Prostate gland (tissue), 2 donors: ENCODE results near the gene SETBP1. TPM values are rescaled to one million over a fixed set of nuclear protein-coding genes. Genes with fewer than 3 reads are reported as not detected.

Source experiments
- DNase-seq: peaks from one replicate; pipeline ENCODE4 v3.0.0-alpha.2; 2019; ENCODE audit warnings: low spot score
- H3K27ac ChIP-seq, 2 donors: fragments of 200-600 bp; sonication (generic); 2 replicates each; pipeline ENCODE4 v1.5.1; 2017 to 2019
- H3K27me3 ChIP-seq: fragments of 200-600 bp; sonication (generic); replicated peaks from 2 replicates; pipeline ENCODE4 v1.5.1; 2019; ENCODE audit not compliant: insufficient read depth
- H3K36me3 ChIP-seq, 2 donors: fragments of 200-600 bp; sonication (generic); 1 replicate in 1 of 2; 2 replicates in 1 of 2; pipeline versions ENCODE4 v1.5.1 to v1.8.1; 2017 to 2019
- H3K4me1 ChIP-seq: fragments of 200-600 bp; sonication (generic); replicated peaks from 2 replicates; pipeline ENCODE4 v1.5.1; 2019
- H3K4me3 ChIP-seq, 2 donors: fragments of 200-600 bp; sonication (generic); 2 replicates each; pipeline ENCODE4 v1.5.1; 2017 to 2019
- H3K9me3 ChIP-seq: fragments of 200-600 bp; sonication (generic); 2 replicates; pipeline ENCODE4 v1.5.1; 2017
- CTCF ChIP-seq, 4 experiments: fragments of 200-600 bp in 2 of 4; fragments of 450-650 bp in 2 of 4; sonication (generic) in 2 of 4; IDR thresholded peaks; 1 replicate in 3 of 4; 2 replicates in 1 of 4; pipeline ENCODE4 v1.5.1; 2016 to 2019; ENCODE audit warnings: antibody characterized with exemption in 4 of 4, mild to moderate bottlenecking in 2 of 4, moderate library complexity in 2 of 4
- POLR2A ChIP-seq: fragments of 450-650 bp; IDR thresholded peaks from one replicate; pipeline ENCODE4 v1.6.1; 2016; ENCODE audit warnings: antibody characterized with exemption, mild to moderate bottlenecking
- POLR2AphosphoS5 ChIP-seq: sonication (generic); formaldehyde crosslinking; IDR thresholded peaks from one replicate; pipeline ENCODE4 v1.6.1; 2017; ENCODE audit warnings: antibody characterized with exemption
- WGBS: methylation state at CpG from one replicate; pipeline ENCODE4 v1.1.5; 2018; 5-methylcytosine and 5-hydroxymethylcytosine counted together
- intact Hi-C: fragments of 100-400 bp; cut with DNase I; formaldehyde crosslinking; loops from one replicate; pipeline ENCODE4 v1.14.2; 2022
- total RNA-seq, 2 donors: library from RNA; depleted of rRNA; stranded (reverse); fragments of >200 nt; gene quantifications; one replicate each; pipeline ENCODE4 v1.1.0, GENCODE V29; 2016

The SETBP1 gene
- total RNA-seq, 2 donors from 2014 or later = 28.4 to 45.1 TPM

- Histone ChIP-seq H3K9me3 (no peaks in the 10 kb centered on the region), H3K27ac (no peak overlapping the region), H3K27me3 (no peaks in the 10 kb centered on the region), H3K4me3 (no peak overlapping the region), H3K4me1 (peaks cover 2% of the 10 kb centered on the region), H3K36me3 (no peaks in the 10 kb centered on the region)
- 82% methylated on average over 6 of the region's 6 CpGs for WGBS
- TF ChIP-seq CTCF (IDR thresholded peaks at IDR 0.05) = no peak
- no peak for DNase-seq
- intact Hi-C loops = no loop called here
Observed at GRCh38 chr18:44819944-44820510, 139.3 kb downstream of the SETBP1 start.

GRCh38 chr18:44821924-44822323, 141.2 kb downstream of the SETBP1 start:
- intact Hi-C loops = no loop called here
- DNase-seq = no peak
- H3K9me3 ChIP-seq = no peaks in the 10 kb centered on the region
- H3K4me1 ChIP-seq = peaks cover 2% of the 10 kb centered on the region
- H3K27me3 ChIP-seq = no peaks in the 10 kb centered on the region
- no peaks in the 10 kb centered on the region for H3K36me3 ChIP-seq
- WGBS = 55% methylated on average over 1 of the region's 1 CpG
- H3K4me3 ChIP-seq = no peak overlapping the region
- no peak for TF ChIP-seq POLR2A
- no peak for TF ChIP-seq CTCF (IDR thresholded peaks at IDR 0.05)
- no peak for TF ChIP-seq POLR2AphosphoS5
- no peak overlapping the region for H3K27ac ChIP-seq

- TF ChIP-seq CTCF (IDR thresholded peaks at IDR 0.05) = no peak
- no peak for TF ChIP-seq POLR2AphosphoS5
- TF ChIP-seq POLR2A = no peak
- no peak overlapping the region for H3K4me3 ChIP-seq
- no peaks in the 10 kb centered on the region for H3K9me3 ChIP-seq
- no peak for DNase-seq
- H3K4me1 ChIP-seq = peaks cover 2% of the 10 kb centered on the region
- WGBS = 55% methylated on average over 3 of the region's 3 CpGs
- intact Hi-C loops = no loop called here
- H3K36me3 ChIP-seq = no peaks in the 10 kb centered on the region
- no peaks in the 10 kb centered on the region for H3K27me3 ChIP-seq
- no peak overlapping the region for H3K27ac ChIP-seq
Observed at GRCh38 chr18:44823286-44823685, 142.6 kb downstream of the SETBP1 start.

GRCh38 chr18:44823782-44824181, 143.1 kb downstream of the SETBP1 start:
- intact Hi-C loops = no loop called here
- Histone ChIP-seq H3K9me3 (no peaks in the 10 kb centered on the region), H3K4me3 (no peak overlapping the region), H3K4me1 (peaks cover 2% of the 10 kb centered on the region), H3K36me3 (no peaks in the 10 kb centered on the region), H3K27ac (no peak overlapping the region), H3K27me3 (no peaks in the 10 kb centered on the region)
- no peak for DNase-seq
- no peak for TF ChIP-seq CTCF (IDR thresholded peaks at IDR 0.05)
- TF ChIP-seq POLR2A = no peak
- TF ChIP-seq POLR2AphosphoS5 = no peak

- whole genome bisulfite sequencing = 63% methylated on average over 2 of the region's 2 CpGs
- no peak for TF ChIP-seq CTCF (IDR thresholded peaks at IDR 0.05)
- no peak for TF ChIP-seq POLR2A
- no peak for TF ChIP-seq POLR2AphosphoS5
- no peak for DNase-seq
- intact Hi-C loops = no loop called here
- Histone ChIP-seq H3K27me3 (no peaks in the 10 kb centered on the region), H3K4me1 (peaks cover 2% of the 10 kb centered on the region), H3K4me3 (no peak overlapping the region), H3K36me3 (no peaks in the 10 kb centered on the region), H3K9me3 (no peaks in the 10 kb centered on the region), H3K27ac (no peak overlapping the region)
Observed at GRCh38 chr18:44824884-44825283, 144.2 kb downstream of the SETBP1 start.
